Measurements from ENCODE around the gene FUCA2. TPM values are rescaled to one million over a fixed set of nuclear protein-coding genes. Genes with fewer than 3 reads are reported as not detected.
"Not testable (repeated sequence)": the region's sequence is repeated elsewhere in the genome, so short reads cannot be mapped to it uniquely, and the experiment has no call there.

FUCA2 gene
- total RNA-seq, 1 experiment from 2014 or later, result not detected

DNA sequence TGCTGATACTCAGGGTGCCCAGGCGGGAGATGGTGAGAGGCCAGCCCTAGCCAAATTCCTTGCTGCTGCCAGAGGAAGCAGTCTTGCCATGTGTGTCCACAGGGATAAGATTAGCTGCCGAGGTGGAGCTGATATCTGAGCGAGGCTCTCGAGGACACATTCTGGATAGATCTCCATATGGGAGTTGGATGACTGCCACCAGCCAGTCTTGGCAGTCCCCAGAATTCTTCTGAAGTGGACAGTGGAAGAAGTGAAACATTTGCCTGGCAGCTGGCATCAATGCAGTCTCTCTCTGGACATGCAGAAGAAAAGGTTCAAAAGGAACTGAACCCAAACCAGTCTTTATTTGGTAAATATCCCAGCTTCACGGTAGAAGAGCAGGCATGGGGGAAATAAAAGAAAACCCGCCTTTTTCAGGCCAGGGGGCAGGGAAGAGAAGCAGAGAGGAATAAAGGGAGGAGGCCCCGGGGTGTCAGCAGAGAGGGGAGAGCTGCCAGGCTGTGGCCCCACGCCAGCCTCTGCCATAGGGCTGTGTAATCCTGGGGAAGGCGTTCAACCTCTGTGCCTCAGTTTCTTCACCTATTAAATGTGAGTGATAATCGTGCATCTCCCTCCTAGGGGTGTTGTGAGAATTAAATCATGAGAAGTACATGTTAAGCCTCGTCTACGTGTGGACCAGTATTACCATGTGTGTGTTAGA, 3.7 kb upstream of the FUCA2 start:
- Histone ChIP-seq H3K4me2 (ENCODE audit: low read depth, low read length, poor library complexity, severe bottlenecking) (no peak overlapping the region), H3K4me1 (ENCODE audit: low read length) (no peaks in the 10 kb centered on the region), H3K9me3 (ENCODE audit: low read length) (no peaks in the 10 kb centered on the region), H3K9ac (ENCODE audit: low read length) (no peak overlapping the region), H3K36me3 (ENCODE audit: insufficient read depth, low read length) (no peaks in the 10 kb centered on the region), H3K79me2 (ENCODE audit: low read length) (no peaks in the 10 kb centered on the region), H3K4me3 (ENCODE audit: low read length) (no peak overlapping the region), H3K27ac (ENCODE audit: low read length) (no peak overlapping the region), H3K27me3 (ENCODE audit: low read length) (no peaks in the 10 kb centered on the region), H4K20me1 (ENCODE audit: insufficient read depth, low read depth, low read length) (no peaks in the 10 kb centered on the region), H3K9me2 (replicated peaks; ENCODE audit: insufficient read depth, low read length) (no peaks in the 10 kb centered on the region), H2AFZ (ENCODE audit: low read length) (no peak overlapping the region)
- DNase-seq, result no peak

DNA sequence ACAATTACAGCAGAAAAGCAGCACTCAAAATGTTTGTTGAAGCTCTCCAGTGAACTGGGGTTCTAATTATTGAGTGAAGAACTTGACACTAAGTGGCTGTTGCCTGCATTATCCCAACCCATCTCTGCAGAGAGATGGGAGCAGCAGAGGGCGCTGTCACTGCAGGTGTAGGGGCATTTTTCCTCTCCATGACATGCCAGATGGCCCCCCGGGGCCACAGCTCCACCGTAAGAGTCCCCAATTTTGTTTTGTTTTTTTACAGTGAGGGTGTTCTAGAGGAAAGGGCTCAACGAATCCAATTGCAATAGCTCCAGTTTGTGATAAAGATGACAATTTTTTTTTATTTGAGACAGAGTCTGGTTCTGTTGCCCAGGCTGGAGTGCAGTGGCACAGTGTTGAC, 1.9 kb upstream of the FUCA2 start:
- H3K9ac ChIP-seq (ENCODE audit: low read length), result no peak overlapping the region
- no peaks in the 10 kb centered on the region for H3K9me2 ChIP-seq (replicated peaks; ENCODE audit: insufficient read depth, low read length)
- no peak overlapping the region for H3K27ac ChIP-seq (ENCODE audit: low read length)
- H4K20me1 ChIP-seq (ENCODE audit: insufficient read depth, low read depth, low read length), result no peaks in the 10 kb centered on the region
- no peak overlapping the region for H2AFZ ChIP-seq (ENCODE audit: low read length)
- no peaks in the 10 kb centered on the region for H3K4me1 ChIP-seq (ENCODE audit: low read length)
- H3K36me3 ChIP-seq (ENCODE audit: insufficient read depth, low read length), result no peaks in the 10 kb centered on the region
- no peak overlapping the region for H3K4me2 ChIP-seq (ENCODE audit: low read depth, low read length, poor library complexity, severe bottlenecking)
- no peak overlapping the region for H3K4me3 ChIP-seq (ENCODE audit: low read length)
- H3K79me2 ChIP-seq (ENCODE audit: low read length), result no peaks in the 10 kb centered on the region
- H3K27me3 ChIP-seq (ENCODE audit: low read length), result no peaks in the 10 kb centered on the region
- DNase-seq, result peak; percentile 59
- no peaks in the 10 kb centered on the region for H3K9me3 ChIP-seq (ENCODE audit: low read length)

GRCh38 chr6:143510326-143510725, 1.2 kb downstream of the FUCA2 start:
- not testable (repeated sequence) for H2AFZ ChIP-seq (ENCODE audit: low read length); H3K27ac ChIP-seq (ENCODE audit: low read length); H3K9ac ChIP-seq (ENCODE audit: low read length)

GRCh38 chr6:143507358-143508145, 4.0 kb downstream of the FUCA2 start:
- H3K9me3 ChIP-seq (ENCODE audit: low read length), result no peaks in the 10 kb centered on the region
- no peaks in the 10 kb centered on the region for H4K20me1 ChIP-seq (ENCODE audit: insufficient read depth, low read depth, low read length)
- peaks cover 23% of the 10 kb centered on the region for H3K4me1 ChIP-seq (ENCODE audit: low read length)
- H3K36me3 ChIP-seq (ENCODE audit: insufficient read depth, low read length), result no peaks in the 10 kb centered on the region
- H3K4me3 ChIP-seq (ENCODE audit: low read length), result no peak overlapping the region
- peak overlapping the region; percentile 34 for H3K4me2 ChIP-seq (ENCODE audit: low read depth, low read length, poor library complexity, severe bottlenecking)
- H3K27me3 ChIP-seq (ENCODE audit: low read length), result no peaks in the 10 kb centered on the region; the same call in 1 of the 2 replicates
- no peak overlapping the region for H3K9ac ChIP-seq (ENCODE audit: low read length)
- no peaks in the 10 kb centered on the region for H3K9me2 ChIP-seq (replicated peaks; ENCODE audit: insufficient read depth, low read length)
- H3K79me2 ChIP-seq (ENCODE audit: low read length), result no peaks in the 10 kb centered on the region
- no peak overlapping the region for H2AFZ ChIP-seq (ENCODE audit: low read length)
- DNase-seq, result peak; percentile 70
- H3K27ac ChIP-seq (ENCODE audit: low read length), result no peak overlapping the region

More at GRCh38 chr6:143510326-143510725, 1.2 kb downstream of the FUCA2 start:
- H3K4me2 ChIP-seq (ENCODE audit: low read depth, low read length, poor library complexity, severe bottlenecking); DNase-seq; H3K36me3 ChIP-seq (ENCODE audit: insufficient read depth, low read length); H3K9me2 ChIP-seq (replicated peaks; ENCODE audit: insufficient read depth, low read length); H3K27me3 ChIP-seq (ENCODE audit: low read length); H4K20me1 ChIP-seq (ENCODE audit: insufficient read depth, low read depth, low read length); H3K9me3 ChIP-seq (ENCODE audit: low read length); H3K4me3 ChIP-seq (ENCODE audit: low read length); H3K79me2 ChIP-seq (ENCODE audit: low read length): not testable (repeated sequence)
- H3K4me1 ChIP-seq (ENCODE audit: low read length), result peaks cover 23% of the 10 kb centered on the region

GRCh38 chr6:143506620-143507019, 4.9 kb downstream of the FUCA2 start:
- no peak overlapping the region for H2AFZ ChIP-seq (ENCODE audit: low read length)
- peaks cover 23% of the 10 kb centered on the region for H3K4me1 ChIP-seq (ENCODE audit: low read length)
- no peak overlapping the region for H3K27ac ChIP-seq (ENCODE audit: low read length)
- no peaks in the 10 kb centered on the region for H4K20me1 ChIP-seq (ENCODE audit: insufficient read depth, low read depth, low read length)
- no peaks in the 10 kb centered on the region for H3K9me2 ChIP-seq (replicated peaks; ENCODE audit: insufficient read depth, low read length)
- no peaks in the 10 kb centered on the region; the same call in 1 of the 2 replicates for H3K27me3 ChIP-seq (ENCODE audit: low read length)
- no peak for DNase-seq
- H3K9me3 ChIP-seq (ENCODE audit: low read length), result no peaks in the 10 kb centered on the region
- H3K9ac ChIP-seq (ENCODE audit: low read length), result no peak overlapping the region
- peak overlapping the region; percentile 34 for H3K4me2 ChIP-seq (ENCODE audit: low read depth, low read length, poor library complexity, severe bottlenecking)
- H3K36me3 ChIP-seq (ENCODE audit: insufficient read depth, low read length), result no peaks in the 10 kb centered on the region
- no peaks in the 10 kb centered on the region for H3K79me2 ChIP-seq (ENCODE audit: low read length)
- no peak overlapping the region for H3K4me3 ChIP-seq (ENCODE audit: low read length)

- Histone ChIP-seq H4K20me1 (ENCODE audit: insufficient read depth, low read depth, low read length) (no peaks in the 10 kb centered on the region), H3K36me3 (ENCODE audit: insufficient read depth, low read length) (no peaks in the 10 kb centered on the region), H3K27me3 (ENCODE audit: low read length) (no peaks in the 10 kb centered on the region; the same call in 1 of the 2 replicates), H3K27ac (ENCODE audit: low read length) (no peak overlapping the region), H2AFZ (ENCODE audit: low read length) (no peak overlapping the region), H3K4me3 (ENCODE audit: low read length) (no peak overlapping the region), H3K9ac (ENCODE audit: low read length) (no peak overlapping the region), H3K79me2 (ENCODE audit: low read length) (no peaks in the 10 kb centered on the region), H3K9me3 (ENCODE audit: low read length) (no peaks in the 10 kb centered on the region), H3K9me2 (replicated peaks; ENCODE audit: insufficient read depth, low read length) (no peaks in the 10 kb centered on the region), H3K4me2 (ENCODE audit: low read depth, low read length, poor library complexity, severe bottlenecking) (no peak overlapping the region), H3K4me1 (ENCODE audit: low read length) (peaks cover 23% of the 10 kb centered on the region)
- no peak for DNase-seq
Measured at GRCh38 chr6:143506199-143506598, 5.3 kb downstream of the FUCA2 start.

GRCh38 chr6:143505537-143505936, 6.0 kb downstream of the FUCA2 start:
- H3K9ac ChIP-seq (ENCODE audit: low read length), result no peak overlapping the region
- H3K9me2 ChIP-seq (replicated peaks; ENCODE audit: insufficient read depth, low read length), result no peaks in the 10 kb centered on the region
- H3K27me3 ChIP-seq (ENCODE audit: low read length), result no peaks in the 10 kb centered on the region; the same call in 1 of the 2 replicates
- H4K20me1 ChIP-seq (ENCODE audit: insufficient read depth, low read depth, low read length), result no peaks in the 10 kb centered on the region
- no peaks in the 10 kb centered on the region for H3K79me2 ChIP-seq (ENCODE audit: low read length)
- no peaks in the 10 kb centered on the region for H3K36me3 ChIP-seq (ENCODE audit: insufficient read depth, low read length)
- H3K9me3 ChIP-seq (ENCODE audit: low read length), result no peaks in the 10 kb centered on the region
- DNase-seq, result no peak
- no peak overlapping the region for H3K4me3 ChIP-seq (ENCODE audit: low read length)
- no peak overlapping the region for H3K27ac ChIP-seq (ENCODE audit: low read length)
- peaks cover 23% of the 10 kb centered on the region for H3K4me1 ChIP-seq (ENCODE audit: low read length)
- H2AFZ ChIP-seq (ENCODE audit: low read length), result no peak overlapping the region
- H3K4me2 ChIP-seq (ENCODE audit: low read depth, low read length, poor library complexity, severe bottlenecking), result no peak overlapping the region

GRCh38 chr6:143505111-143505510, 6.4 kb downstream of the FUCA2 start:
- Histone ChIP-seq H3K9me3 (ENCODE audit: low read length) (no peaks in the 10 kb centered on the region), H2AFZ (ENCODE audit: low read length) (no peak overlapping the region), H3K27ac (ENCODE audit: low read length) (no peak overlapping the region), H4K20me1 (ENCODE audit: insufficient read depth, low read depth, low read length) (no peaks in the 10 kb centered on the region), H3K9me2 (replicated peaks; ENCODE audit: insufficient read depth, low read length) (no peaks in the 10 kb centered on the region), H3K79me2 (ENCODE audit: low read length) (no peaks in the 10 kb centered on the region), H3K4me3 (ENCODE audit: low read length) (no peak overlapping the region), H3K27me3 (ENCODE audit: low read length) (no peaks in the 10 kb centered on the region; the same call in 1 of the 2 replicates), H3K9ac (ENCODE audit: low read length) (no peak overlapping the region), H3K4me2 (ENCODE audit: low read depth, low read length, poor library complexity, severe bottlenecking) (no peak overlapping the region), H3K4me1 (ENCODE audit: low read length) (peaks cover 23% of the 10 kb centered on the region), H3K36me3 (ENCODE audit: insufficient read depth, low read length) (no peaks in the 10 kb centered on the region)
- no peak for DNase-seq

All from Karpas-422 (cell line).